ENCODE measurements around the gene RNF175.

Gene RNF175

DNA sequence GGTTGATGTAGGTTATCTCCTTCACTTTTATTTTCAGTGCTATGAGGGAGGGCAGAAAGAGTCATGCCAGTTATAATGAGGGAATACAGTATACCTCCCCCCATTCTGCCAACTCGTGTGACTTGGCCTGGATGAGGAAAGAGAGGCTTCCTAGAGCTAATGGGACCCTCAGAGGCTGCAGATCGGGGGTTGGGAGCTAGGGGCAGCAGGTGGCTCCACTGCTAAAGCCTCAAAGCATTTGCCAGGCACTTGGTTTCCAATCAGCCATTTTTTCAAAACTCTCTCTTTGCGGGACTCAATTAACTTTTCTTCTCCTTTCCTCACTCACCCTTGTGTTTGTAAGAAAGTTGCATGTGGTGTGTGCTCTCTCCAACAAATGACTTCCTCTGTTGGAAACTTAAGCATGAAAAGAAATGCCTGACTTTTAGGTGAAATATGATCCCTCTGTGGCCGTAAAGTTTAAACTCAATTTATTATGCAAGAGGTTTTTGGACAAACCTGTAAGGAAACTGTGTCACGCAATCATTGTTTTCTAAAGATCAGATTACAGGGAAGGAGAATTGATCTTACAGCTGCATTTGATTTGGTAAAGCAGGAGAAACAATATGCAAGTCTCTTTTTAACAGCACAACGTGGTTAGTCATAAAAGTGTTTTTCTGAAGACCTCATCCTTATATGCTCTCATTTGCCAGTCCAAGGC is 22.0 kb upstream of the RNF175 start:
- Histone ChIP-seq H3K36me3 (no peaks in the 10 kb centered on the region), H3K4me3 (ENCODE audit: low read depth, low read length) (no peak overlapping the region), H3K27me3 (peaks cover 39% of the 10 kb centered on the region), H3K9me3 (no peaks in the 10 kb centered on the region), H3K4me1 (no peaks in the 10 kb centered on the region)
- TF ChIP-seq, protein P1, sequence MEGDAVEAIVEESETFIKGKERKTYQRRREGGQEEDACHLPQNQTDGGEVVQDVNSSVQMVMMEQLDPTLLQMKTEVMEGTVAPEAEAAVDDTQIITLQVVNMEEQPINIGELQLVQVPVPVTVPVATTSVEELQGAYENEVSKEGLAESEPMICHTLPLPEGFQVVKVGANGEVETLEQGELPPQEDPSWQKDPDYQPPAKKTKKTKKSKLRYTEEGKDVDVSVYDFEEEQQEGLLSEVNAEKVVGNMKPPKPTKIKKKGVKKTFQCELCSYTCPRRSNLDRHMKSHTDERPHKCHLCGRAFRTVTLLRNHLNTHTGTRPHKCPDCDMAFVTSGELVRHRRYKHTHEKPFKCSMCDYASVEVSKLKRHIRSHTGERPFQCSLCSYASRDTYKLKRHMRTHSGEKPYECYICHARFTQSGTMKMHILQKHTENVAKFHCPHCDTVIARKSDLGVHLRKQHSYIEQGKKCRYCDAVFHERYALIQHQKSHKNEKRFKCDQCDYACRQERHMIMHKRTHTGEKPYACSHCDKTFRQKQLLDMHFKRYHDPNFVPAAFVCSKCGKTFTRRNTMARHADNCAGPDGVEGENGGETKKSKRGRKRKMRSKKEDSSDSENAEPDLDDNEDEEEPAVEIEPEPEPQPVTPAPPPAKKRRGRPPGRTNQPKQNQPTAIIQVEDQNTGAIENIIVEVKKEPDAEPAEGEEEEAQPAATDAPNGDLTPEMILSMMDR (IDR thresholded peaks at IDR 0.05; ENCODE audit: low read depth, low read length) = peak; percentile 16; the same call in 1 of the 2 replicates
- DNase-seq = no peak

DNA sequence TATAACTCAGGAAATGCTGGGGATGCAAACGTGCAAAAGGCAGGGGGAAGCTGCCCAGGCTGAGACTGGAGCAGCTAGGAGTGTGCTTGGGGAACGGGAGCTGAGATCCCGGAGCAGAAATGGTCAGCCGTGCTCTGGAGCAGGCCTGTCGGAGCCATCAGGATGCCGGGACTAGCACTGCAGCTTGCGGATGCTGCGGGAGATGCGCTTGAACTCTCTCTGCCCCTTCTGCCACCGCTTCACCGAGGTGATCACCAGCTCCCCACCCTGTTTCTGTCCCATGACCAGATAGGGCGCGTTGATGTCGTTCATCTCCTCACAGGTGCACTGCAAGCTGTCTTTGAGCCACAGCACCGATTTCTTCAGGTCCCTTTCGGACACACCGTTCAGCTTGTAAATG is 21.5 kb upstream of the RNF175 start:
- no peaks in the 10 kb centered on the region for H3K4me1 ChIP-seq
- H3K9me3 ChIP-seq = no peaks in the 10 kb centered on the region
- peaks cover 33% of the 10 kb centered on the region for H3K27me3 ChIP-seq
- H3K36me3 ChIP-seq = no peaks in the 10 kb centered on the region
- TF ChIP-seq, protein P1 (IDR thresholded peaks at IDR 0.05; ENCODE audit: low read depth, low read length) = no peak
- H3K4me3 ChIP-seq (ENCODE audit: low read depth, low read length) = no peak overlapping the region
- no peak for DNase-seq

DNA sequence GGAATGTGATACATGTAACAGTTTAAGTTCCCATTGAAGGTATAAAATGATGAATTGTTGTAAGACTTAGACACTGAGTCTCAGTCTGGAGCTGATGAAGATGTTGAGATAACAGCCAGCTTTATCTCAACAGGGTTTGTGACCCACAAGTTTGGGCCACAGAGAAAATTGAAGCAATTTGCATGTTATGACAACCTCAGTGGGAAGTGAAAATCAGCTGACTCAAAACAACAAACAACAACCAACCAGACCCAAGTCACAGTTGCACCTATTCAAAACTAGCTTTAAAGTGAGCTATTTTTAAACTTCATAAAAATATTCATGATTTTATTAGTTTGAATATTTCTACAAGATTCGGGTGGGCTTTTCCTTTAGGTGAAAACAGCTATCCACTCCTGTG is 21.1 kb upstream of the RNF175 start:
- DNase-seq = no peak
- Histone ChIP-seq H3K27me3 (peaks cover 29% of the 10 kb centered on the region), H3K4me1 (no peaks in the 10 kb centered on the region), H3K4me3 (ENCODE audit: low read depth, low read length) (no peak overlapping the region), H3K36me3 (no peaks in the 10 kb centered on the region), H3K9me3 (no peaks in the 10 kb centered on the region)
- TF ChIP-seq, protein P1 (IDR thresholded peaks at IDR 0.05; ENCODE audit: low read depth, low read length) = no peak

DNA sequence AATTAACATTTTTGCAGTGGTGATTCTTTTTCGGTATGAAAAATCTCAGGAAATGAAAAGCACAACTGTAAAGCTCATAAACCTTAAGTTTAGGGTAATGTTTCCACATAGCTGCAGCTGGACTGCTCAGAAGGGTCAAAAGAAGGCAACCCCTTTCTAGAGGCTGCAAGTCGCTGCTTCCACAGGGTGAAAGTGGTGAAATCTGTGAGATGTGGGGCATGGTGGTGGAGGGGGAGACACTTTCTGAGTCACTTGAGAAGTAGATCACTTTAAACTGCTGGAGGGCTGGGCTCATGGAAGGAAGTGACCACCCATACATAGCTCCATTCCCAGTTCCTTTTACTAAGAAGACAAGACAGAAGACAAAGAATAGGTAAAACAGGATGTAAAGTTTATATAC is 20.4 kb upstream of the RNF175 start:
- Histone ChIP-seq H3K4me1 (no peaks in the 10 kb centered on the region), H3K27me3 (peaks cover 26% of the 10 kb centered on the region), H3K9me3 (no peaks in the 10 kb centered on the region), H3K4me3 (ENCODE audit: low read depth, low read length) (no peak overlapping the region), H3K36me3 (no peaks in the 10 kb centered on the region)
- DNase-seq = no peak
- TF ChIP-seq, protein P1 (IDR thresholded peaks at IDR 0.05; ENCODE audit: low read depth, low read length) = no peak

DNA sequence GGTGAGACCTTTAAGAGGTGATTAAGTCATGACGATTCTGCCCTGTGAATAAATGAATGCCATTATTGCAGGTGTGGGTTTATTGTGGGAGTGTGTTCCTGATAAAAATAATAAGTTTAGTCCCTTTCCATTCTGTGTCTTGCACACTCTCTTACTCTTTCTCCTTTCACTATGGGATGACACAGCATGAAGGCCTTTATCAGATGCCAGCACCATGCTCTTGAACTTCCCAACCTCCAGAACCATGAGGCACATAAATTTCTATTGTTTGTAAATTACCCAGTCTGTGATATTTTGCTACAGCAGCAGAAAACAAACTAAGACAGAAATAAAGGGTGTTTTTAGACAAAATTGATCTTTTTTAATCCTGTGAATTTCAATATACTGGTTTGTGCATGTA is 18.6 kb upstream of the RNF175 start:
- TF ChIP-seq, protein P1 (IDR thresholded peaks at IDR 0.05; ENCODE audit: low read depth, low read length) = no peak
- H3K4me3 ChIP-seq (ENCODE audit: low read depth, low read length) = no peak overlapping the region
- no peaks in the 10 kb centered on the region for H3K4me1 ChIP-seq
- no peak for DNase-seq
- H3K27me3 ChIP-seq = peaks cover 27% of the 10 kb centered on the region
- H3K9me3 ChIP-seq = no peaks in the 10 kb centered on the region
- H3K36me3 ChIP-seq = no peaks in the 10 kb centered on the region

DNA sequence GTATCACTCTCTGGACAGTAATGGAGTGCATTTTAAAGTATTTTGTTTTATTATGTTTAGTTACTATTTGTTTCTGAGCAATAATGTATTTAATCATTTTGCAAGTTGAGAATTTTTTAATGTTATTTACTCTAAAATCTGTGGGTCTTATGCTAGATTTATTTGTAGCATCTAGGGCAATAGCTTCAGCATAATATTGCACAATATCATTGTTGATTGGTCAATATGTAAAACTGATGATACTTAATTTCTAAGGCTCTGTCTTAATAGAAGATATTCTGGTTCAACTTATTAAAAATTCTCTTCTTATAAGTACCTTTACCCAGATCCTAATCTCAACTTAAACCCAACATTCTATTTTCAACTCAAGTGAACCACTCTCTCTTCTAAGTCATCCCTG is 17.6 kb upstream of the RNF175 start:
- H3K4me3 ChIP-seq (ENCODE audit: low read depth, low read length) = no peak overlapping the region
- no peaks in the 10 kb centered on the region for H3K4me1 ChIP-seq
- TF ChIP-seq, protein P1 (IDR thresholded peaks at IDR 0.05; ENCODE audit: low read depth, low read length) = no peak
- peaks cover 30% of the 10 kb centered on the region for H3K27me3 ChIP-seq
- no peak for DNase-seq
- no peaks in the 10 kb centered on the region for H3K9me3 ChIP-seq
- H3K36me3 ChIP-seq = no peaks in the 10 kb centered on the region
